Tibial nerve (tissue), 4 donors: ENCODE measurements around the gene RNF220.

Experiments used
- CTCF ChIP-seq, 5 experiments: fragments of 200-600 bp in 3 of 5; fragments of 450-650 bp in 2 of 5; sonication (generic) in 3 of 5; IDR thresholded peaks; one replicate each; pipeline ENCODE4 v1.5.1; 2016 to 2019; ENCODE audit warnings: antibody characterized with exemption in 5 of 5, mild to moderate bottlenecking in 3 of 5, moderate library complexity in 2 of 5
- EP300 ChIP-seq, 2 donors: sonication (generic); formaldehyde crosslinking; IDR thresholded peaks; one replicate each; pipeline ENCODE4 v1.6.1; 2017; ENCODE audit warnings: antibody characterized with exemption in 2 of 2, mild to moderate bottlenecking in 1 of 2

- TF ChIP-seq EP300 (IDR thresholded peaks at IDR 0.05), result no peak
- no peak for TF ChIP-seq CTCF (IDR thresholded peaks at IDR 0.05)
These were observed 76.6 kb downstream of the RNF220 start for GRCh38 chr1:44481701-44482100.
